H9 (cell line): ENCODE results near the gene USH2A. TPM values are rescaled to one million over a fixed set of nuclear protein-coding genes. Genes with fewer than 3 reads are reported as not detected.

ENCODE experiments used
- DNase-seq: peaks from one replicate; pipeline ENCODE4 v3.0.0-alpha.2; 2017
- H2AFZ ChIP-seq: one replicate; pipeline ENCODE4 v1.6.1; 2013; ENCODE audit warnings: mild to moderate bottlenecking, low read length, control low read depth, moderate library complexity
- H2AK5ac ChIP-seq: 2 replicates; pipeline ENCODE4 v1.6.1; 2013; ENCODE audit warnings: low read length, control low read depth, mixed read lengths; ENCODE audit not compliant: insufficient read length
- H2BK120ac ChIP-seq: one replicate; pipeline ENCODE4 v1.6.1; 2013; ENCODE audit warnings: low read depth, mild to moderate bottlenecking, low read length, control low read depth, inconsistent platforms; ENCODE audit not compliant: poor library complexity, severe bottlenecking
- H2BK12ac ChIP-seq: 2 replicates; pipeline ENCODE4 v1.6.1; 2013; ENCODE audit warnings: low read length, control low read depth, mixed read lengths, low read depth; ENCODE audit not compliant: insufficient read length
- H2BK15ac ChIP-seq: 2 replicates; pipeline ENCODE4 v1.6.1; 2013; ENCODE audit warnings: low read depth, low read length, control low read depth
- H2BK20ac ChIP-seq: one replicate; pipeline ENCODE4 v1.6.1; 2013; ENCODE audit warnings: low read depth, mild to moderate bottlenecking, low read length, control low read depth, inconsistent platforms; ENCODE audit not compliant: poor library complexity, severe bottlenecking
- H2BK5ac ChIP-seq: 2 replicates; pipeline ENCODE4 v1.6.1; 2013; ENCODE audit warnings: low read length, control low read depth, mixed read lengths; ENCODE audit not compliant: insufficient read length
- H3K14ac ChIP-seq: 2 replicates; pipeline ENCODE4 v1.6.1; 2013; ENCODE audit warnings: low read length, control low read depth; ENCODE audit not compliant: insufficient read depth
- H3K18ac ChIP-seq: 2 replicates; pipeline ENCODE4 v1.6.1; 2013; ENCODE audit warnings: low read depth, mild to moderate bottlenecking, mixed read lengths, low read length, control low read depth; ENCODE audit not compliant: insufficient read length
- H3K23ac ChIP-seq: 2 replicates; pipeline ENCODE4 v1.6.1; 2013; ENCODE audit warnings: low read length, control low read depth, mixed read lengths, low read depth; ENCODE audit not compliant: insufficient read length
- H3K23me2 ChIP-seq: 2 replicates; pipeline ENCODE4 v1.6.1; 2013; ENCODE audit warnings: low read depth, mild to moderate bottlenecking, mixed read lengths, low read length, control low read depth; ENCODE audit not compliant: insufficient read length, poor library complexity, severe bottlenecking
- H3K27ac ChIP-seq: 2 replicates; pipeline ENCODE4 v1.5.1; 2013; ENCODE audit warnings: low read length, control low read depth, mixed read lengths, low read depth; ENCODE audit not compliant: insufficient read length
- H3K27me3 ChIP-seq: 2 replicates; pipeline ENCODE4 v1.6.1; 2013; ENCODE audit warnings: low read length, control low read depth, inconsistent platforms; ENCODE audit not compliant: insufficient read depth
- H3K4ac ChIP-seq: 2 replicates; pipeline ENCODE4 v1.6.1; 2013; ENCODE audit warnings: low read depth, mild to moderate bottlenecking, control low read depth, inconsistent platforms, low read length, moderate library complexity
- H3K4me1 ChIP-seq: 2 replicates; pipeline ENCODE4 v1.6.1; 2013; ENCODE audit warnings: low read length, control low read depth, inconsistent platforms; ENCODE audit not compliant: insufficient read depth
- H3K4me2 ChIP-seq: 2 replicates; pipeline ENCODE4 v1.6.1; 2013; ENCODE audit warnings: low read length, control low read depth, mixed read lengths; ENCODE audit not compliant: insufficient read length, insufficient read depth
- H3K56ac ChIP-seq: 2 replicates; pipeline ENCODE4 v1.6.1; 2013; ENCODE audit warnings: low read depth, mild to moderate bottlenecking, mixed read lengths, low read length, control low read depth; ENCODE audit not compliant: insufficient read length
- H3K79me1 ChIP-seq: 2 replicates; pipeline ENCODE4 v1.6.1; 2013; ENCODE audit warnings: low read depth, mild to moderate bottlenecking, moderate library complexity, low read length, control low read depth, inconsistent platforms; ENCODE audit not compliant: insufficient read depth, poor library complexity, severe bottlenecking
- H3K79me2 ChIP-seq: 2 replicates; pipeline ENCODE4 v1.6.1; 2013; ENCODE audit warnings: low read length, control low read depth, inconsistent platforms; ENCODE audit not compliant: insufficient read depth
- H3K9ac ChIP-seq: 2 replicates; pipeline ENCODE4 v1.6.1; 2013; ENCODE audit warnings: low read length, control low read depth, mixed read lengths; ENCODE audit not compliant: insufficient read length; ENCODE audit errors: extremely low read depth
- H3K9me3 ChIP-seq: one replicate; pipeline ENCODE4 v1.6.1; 2013; ENCODE audit warnings: low read depth, low read length, inconsistent platforms; ENCODE audit not compliant: control insufficient read depth
- H3T11ph ChIP-seq: one replicate; pipeline ENCODE4 v1.6.1; 2013; ENCODE audit warnings: mild to moderate bottlenecking, low read length, control low read depth, inconsistent platforms
- H4K20me1 ChIP-seq: one replicate; pipeline ENCODE4 v1.6.1; 2013; ENCODE audit not compliant: control insufficient read depth, insufficient read length, insufficient read depth
- H4K5ac ChIP-seq: 2 replicates; pipeline ENCODE4 v1.6.1; 2013; ENCODE audit warnings: low read depth, mild to moderate bottlenecking, mixed read lengths, low read length, control low read depth; ENCODE audit not compliant: insufficient read length
- H4K8ac ChIP-seq: replicated peaks from 2 replicates; pipeline ENCODE4 v1.6.1; 2013; ENCODE audit warnings: low read length, control low read depth, mixed read lengths, low read depth; ENCODE audit not compliant: insufficient read length
- H4K91ac ChIP-seq: 2 replicates; pipeline ENCODE4 v1.6.1; 2013; ENCODE audit warnings: low read depth, mild to moderate bottlenecking, moderate library complexity, mixed read lengths, low read length, control low read depth; ENCODE audit not compliant: insufficient read length
- H3K27ac Mint-ChIP-seq, 3 experiments: 2 replicates in 2 of 3; 3 replicates in 1 of 3; pipeline ENCODE4 v1.8.0; 2020 to 2021; ENCODE audit warnings: mixed read lengths in 3 of 3, mild to moderate bottlenecking in 1 of 3, moderate library complexity in 1 of 3
- H3K27me3 Mint-ChIP-seq: 2 replicates; pipeline ENCODE4 v1.8.0; 2021; ENCODE audit warnings: low read depth, mild to moderate bottlenecking, moderate library complexity, mixed read lengths
- H3K36me3 Mint-ChIP-seq, 3 experiments: 2 replicates in 2 of 3; 3 replicates in 1 of 3; pipeline ENCODE4 v1.8.0; 2020 to 2021; ENCODE audit warnings: low read depth in 3 of 3, mixed read lengths in 3 of 3; ENCODE audit not compliant: insufficient read depth in 1 of 3
- H3K4me1 Mint-ChIP-seq, 2 experiments: 2 replicates each; pipeline ENCODE4 v1.8.0; 2020; ENCODE audit warnings: mixed read lengths in 2 of 2
- H3K4me3 Mint-ChIP-seq, 2 experiments: 2 replicates in 1 of 2; 3 replicates in 1 of 2; pipeline ENCODE4 v1.8.0; 2020 to 2021; ENCODE audit warnings: mild to moderate bottlenecking in 2 of 2, mixed read lengths in 2 of 2, moderate library complexity in 1 of 2
- H3K9me3 Mint-ChIP-seq, 2 experiments: 2 replicates in 1 of 2; 3 replicates in 1 of 2; pipeline ENCODE4 v1.8.0; 2020; ENCODE audit warnings: mild to moderate bottlenecking in 2 of 2, mixed read lengths in 2 of 2, moderate library complexity in 1 of 2
- WGBS: extraction: QIAGEN DNeasy Blood & Tissue Kit; methylation state at CpG from one replicate; pipeline ENCODE4 v1.1.7; 2013; ENCODE audit warnings: missing lambda C conversion rate, low lambda C conversion rate, mixed read lengths; ENCODE audit not compliant: insufficient read length; ENCODE audit errors: extremely low coverage; 5-methylcytosine and 5-hydroxymethylcytosine counted together
- total RNA-seq: library from RNA; stranded (reverse); gene quantifications from 2 replicates; pipeline ENCODE4 v1.2.1, GENCODE V29; 2021
- TF ChIP-seq, protein P1 (sequence below): fragments of 200-600 bp; sonication (generic); conservative IDR thresholded peaks from 3 replicates; pipeline ENCODE4 v1.8.0; 2021; ENCODE audit warnings: antibody characterized with exemption, mild to moderate bottlenecking

Gene USH2A
- total RNA-seq, 1 experiment from 2014 or later, result 0.11 TPM

DNA sequence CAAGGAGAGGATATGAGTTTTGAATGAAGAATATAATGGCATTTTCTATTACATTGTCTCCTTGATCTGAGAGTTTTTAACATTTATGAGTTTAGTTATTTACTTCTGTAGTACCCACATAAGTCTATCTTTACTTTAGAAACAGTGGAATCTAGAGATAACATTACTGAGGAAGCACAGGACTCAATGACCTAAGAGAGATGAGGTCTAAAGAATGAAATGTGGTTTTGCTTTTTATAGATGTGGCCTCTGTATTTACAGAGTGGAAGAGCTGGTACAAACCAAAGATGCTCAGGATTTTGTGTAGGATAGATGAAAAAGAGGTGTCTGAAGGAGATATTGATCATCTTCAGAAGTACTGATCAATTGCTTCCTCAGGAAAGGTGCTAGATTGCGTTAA, 678.8 kb downstream of the USH2A start:
- no peaks in the 10 kb centered on the region; the same call in 1 of the 2 replicates for H3K27me3 Mint-ChIP-seq
- no peak overlapping the region for H2BK5ac ChIP-seq
- no peak overlapping the region for H3K18ac ChIP-seq
- H3T11ph ChIP-seq, result no peak overlapping the region
- H3K9me3 Mint-ChIP-seq, result no peaks in the 10 kb centered on the region
- no peak overlapping the region for H3K56ac ChIP-seq
- H2AK5ac ChIP-seq, result no peak overlapping the region
- no peak overlapping the region for H4K91ac ChIP-seq
- no CpG with 5 or more reads among the region's 1 CpG for WGBS
- H3K79me2 ChIP-seq, result no peaks in the 10 kb centered on the region
- H3K4me1 Mint-ChIP-seq, result no peaks in the 10 kb centered on the region
- no peak overlapping the region for H2BK15ac ChIP-seq
- no peak overlapping the region for H3K14ac ChIP-seq
- TF ChIP-seq, protein P1, sequence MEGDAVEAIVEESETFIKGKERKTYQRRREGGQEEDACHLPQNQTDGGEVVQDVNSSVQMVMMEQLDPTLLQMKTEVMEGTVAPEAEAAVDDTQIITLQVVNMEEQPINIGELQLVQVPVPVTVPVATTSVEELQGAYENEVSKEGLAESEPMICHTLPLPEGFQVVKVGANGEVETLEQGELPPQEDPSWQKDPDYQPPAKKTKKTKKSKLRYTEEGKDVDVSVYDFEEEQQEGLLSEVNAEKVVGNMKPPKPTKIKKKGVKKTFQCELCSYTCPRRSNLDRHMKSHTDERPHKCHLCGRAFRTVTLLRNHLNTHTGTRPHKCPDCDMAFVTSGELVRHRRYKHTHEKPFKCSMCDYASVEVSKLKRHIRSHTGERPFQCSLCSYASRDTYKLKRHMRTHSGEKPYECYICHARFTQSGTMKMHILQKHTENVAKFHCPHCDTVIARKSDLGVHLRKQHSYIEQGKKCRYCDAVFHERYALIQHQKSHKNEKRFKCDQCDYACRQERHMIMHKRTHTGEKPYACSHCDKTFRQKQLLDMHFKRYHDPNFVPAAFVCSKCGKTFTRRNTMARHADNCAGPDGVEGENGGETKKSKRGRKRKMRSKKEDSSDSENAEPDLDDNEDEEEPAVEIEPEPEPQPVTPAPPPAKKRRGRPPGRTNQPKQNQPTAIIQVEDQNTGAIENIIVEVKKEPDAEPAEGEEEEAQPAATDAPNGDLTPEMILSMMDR, result no peak
- no peak overlapping the region for H3K4ac ChIP-seq
- H3K4me2 ChIP-seq, result no peak overlapping the region
- no peak for DNase-seq
- no peak overlapping the region for H3K23ac ChIP-seq
- no peak overlapping the region for H4K5ac ChIP-seq
- no peaks in the 10 kb centered on the region for H3K23me2 ChIP-seq
- H3K9me3 ChIP-seq, result no peaks in the 10 kb centered on the region
- no peaks in the 10 kb centered on the region for H3K36me3 Mint-ChIP-seq
- no peak overlapping the region for H3K27ac Mint-ChIP-seq
- no peak overlapping the region for H3K27ac ChIP-seq
- H3K4me3 Mint-ChIP-seq, result no peak overlapping the region
- no peak overlapping the region for H2BK20ac ChIP-seq
- no peak overlapping the region for H3K9ac ChIP-seq
- no peak overlapping the region for H4K8ac ChIP-seq
- no peak overlapping the region for H2BK120ac ChIP-seq
- no peaks in the 10 kb centered on the region for H4K20me1 ChIP-seq
- H3K4me1 ChIP-seq, result no peaks in the 10 kb centered on the region
- no peaks in the 10 kb centered on the region for H3K27me3 ChIP-seq
- no peaks in the 10 kb centered on the region for H3K79me1 ChIP-seq
- H2AFZ ChIP-seq, result no peak overlapping the region
- H2BK12ac ChIP-seq, result no peak overlapping the region
